ENCODE data around the gene NAA80.

The NAA80 gene

GRCh38 chr3:50297384-50297775 is 1.8 kb downstream of the NAA80 start:
- no peak for TF ChIP-seq CTCF (IDR thresholded peaks at IDR 0.05; ENCODE audit: low read depth, low read length)

DNA sequence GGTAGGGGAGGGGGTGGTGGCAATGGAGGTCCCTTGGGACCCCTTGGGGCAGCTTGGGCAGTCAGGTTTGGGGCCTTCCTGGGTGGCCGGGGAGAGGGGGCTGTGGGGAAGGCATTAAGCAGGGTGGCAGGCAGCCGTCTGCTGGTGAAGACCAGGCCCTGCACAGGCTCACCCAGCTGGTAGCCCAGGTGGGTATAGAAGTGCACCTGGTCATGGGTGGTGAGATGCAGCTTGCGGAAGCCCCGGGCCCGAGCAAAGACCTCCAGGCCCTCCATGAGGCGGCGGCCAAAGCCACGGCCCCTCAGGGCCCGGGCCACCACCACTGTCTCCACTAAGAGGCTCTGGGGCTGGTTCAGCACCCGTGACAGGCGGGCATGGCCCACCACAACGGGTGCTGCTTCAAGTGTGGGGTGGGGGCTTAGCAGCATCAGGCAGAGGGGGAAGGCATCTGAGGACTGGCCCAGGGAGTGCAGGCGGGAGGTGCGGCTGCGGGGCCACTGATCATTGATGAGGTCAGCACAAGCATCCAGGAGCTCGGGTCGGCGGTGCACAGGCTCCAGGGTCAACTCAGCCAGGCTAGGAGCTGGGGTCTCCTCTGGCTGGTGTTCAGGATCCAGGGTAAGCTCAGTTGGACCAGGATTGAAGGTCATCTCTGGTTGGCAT is 2.4 kb downstream of the NAA80 start:
- no peak overlapping the region for H3K4me3 ChIP-seq (ENCODE audit: low read depth, low read length)
- no peak for TF ChIP-seq CTCF (IDR thresholded peaks at IDR 0.05; ENCODE audit: low read depth, low read length)

More at GRCh38 chr3:50297384-50297775, 1.8 kb downstream of the NAA80 start:
- no peak overlapping the region for H3K4me3 ChIP-seq (ENCODE audit: low read depth, low read length)

DNA sequence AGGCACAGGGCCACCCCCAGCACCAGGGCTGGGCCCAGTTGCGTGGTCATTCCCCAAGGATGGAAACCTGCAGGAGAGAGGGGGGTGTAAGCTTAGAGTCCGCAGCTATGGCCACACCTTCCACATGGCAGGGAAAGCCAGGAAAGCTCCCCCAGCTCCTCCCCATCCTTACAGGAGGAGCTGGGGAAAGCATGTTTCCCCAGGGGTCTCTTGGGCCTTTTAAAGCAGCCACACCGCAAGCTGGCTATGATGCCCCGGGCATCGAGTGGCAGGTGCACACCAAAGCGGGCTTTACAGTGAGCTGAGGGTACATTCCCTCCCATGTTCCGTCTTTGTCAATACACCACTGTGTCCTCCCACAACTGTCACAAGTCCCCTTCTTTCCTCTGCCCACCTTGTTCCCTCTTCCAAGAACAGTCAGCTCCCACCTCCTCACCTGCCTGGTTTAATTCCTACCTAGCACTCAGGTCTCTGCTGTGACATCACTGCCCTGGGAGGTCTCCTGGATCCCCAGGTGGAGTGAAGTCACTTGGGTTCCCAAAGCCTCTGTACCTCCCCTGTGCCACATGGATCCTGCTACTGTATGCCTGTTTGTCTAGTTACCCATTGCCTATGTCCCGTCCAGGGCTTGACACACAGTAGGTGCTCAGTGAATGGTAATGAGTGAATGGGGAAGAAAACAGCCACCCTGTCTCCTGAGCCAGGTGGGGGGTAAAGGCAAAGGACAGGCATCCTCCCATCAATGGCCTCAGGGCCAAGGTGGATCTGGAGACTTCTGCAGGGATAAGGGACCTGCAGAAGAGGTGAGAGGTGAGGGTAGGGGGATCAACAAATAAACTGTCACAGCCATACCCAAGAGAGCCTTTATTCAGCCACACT is 3.4 kb downstream of the NAA80 start:
- no peak overlapping the region for H3K4me3 ChIP-seq (ENCODE audit: low read depth, low read length)
- no peak for TF ChIP-seq CTCF (IDR thresholded peaks at IDR 0.05; ENCODE audit: low read depth, low read length)

DNA sequence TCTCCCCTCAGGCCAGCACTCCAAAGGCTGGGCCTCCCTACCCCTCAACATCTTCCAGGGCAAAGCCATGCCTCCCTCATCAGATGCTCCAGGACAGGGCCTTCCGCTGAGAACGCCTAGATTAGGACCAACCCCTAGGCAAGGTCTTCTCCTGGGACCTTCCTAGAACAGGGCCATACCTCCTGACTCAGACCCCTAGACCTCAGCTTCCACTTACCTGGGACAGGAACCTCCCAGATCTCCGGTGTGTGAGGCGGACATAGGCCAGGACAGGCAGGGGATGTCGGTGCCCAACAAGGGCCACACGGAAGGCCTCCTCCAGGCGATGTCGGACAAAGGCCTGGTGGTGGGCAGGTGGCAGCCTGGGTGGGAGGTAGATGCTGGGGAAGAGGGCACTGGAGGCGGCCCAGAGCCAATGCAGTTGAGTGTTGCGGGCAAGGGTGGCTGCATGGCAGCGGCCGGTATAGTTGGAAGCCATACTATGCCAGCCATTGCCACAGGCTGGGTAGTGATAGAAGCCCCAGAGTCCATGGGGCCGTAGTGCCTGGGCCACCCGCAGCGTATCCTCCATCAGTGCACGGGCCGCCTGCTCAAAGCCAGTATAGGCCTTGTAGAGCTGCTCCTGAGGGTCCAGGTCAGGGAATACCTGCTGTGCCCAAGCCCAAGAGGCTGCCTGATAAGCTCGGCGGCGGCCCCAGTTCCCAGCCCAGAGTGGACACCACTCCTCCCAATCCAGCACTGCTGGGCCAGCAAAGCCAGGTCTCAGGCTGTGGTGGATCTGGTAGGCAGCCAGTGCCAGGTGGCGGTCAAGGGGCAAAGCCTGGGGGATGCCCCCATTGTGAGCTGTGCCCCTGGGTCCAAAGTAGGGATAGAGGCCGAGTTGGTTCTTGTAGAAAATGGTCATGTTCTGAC is 4.5 kb downstream of the NAA80 start:
- TF ChIP-seq CTCF (IDR thresholded peaks at IDR 0.05; ENCODE audit: low read depth, low read length) = no peak

DNA sequence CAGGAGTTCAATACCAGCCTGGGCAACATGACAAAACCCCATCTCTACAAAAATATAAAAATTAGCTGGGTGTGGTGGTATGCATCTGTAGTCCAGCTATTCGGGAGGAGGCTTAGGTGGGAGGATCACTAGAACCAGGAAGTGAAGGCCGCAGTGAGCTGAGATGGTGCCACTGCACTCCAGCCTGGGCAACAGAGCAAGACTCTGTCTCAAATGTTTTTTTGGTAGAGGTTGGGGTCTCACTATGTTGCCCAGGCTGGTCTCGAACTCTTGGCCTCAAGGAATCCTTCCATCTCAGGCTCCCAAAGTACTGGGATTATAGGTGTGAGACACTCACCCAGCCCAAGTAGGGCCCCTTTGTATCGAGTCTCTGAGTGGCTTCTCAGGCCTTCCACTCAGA is 5.1 kb downstream of the NAA80 start:
- TF ChIP-seq CTCF (IDR thresholded peaks at IDR 0.05; ENCODE audit: low read depth, low read length) = no peak
- no peak overlapping the region for H3K4me3 ChIP-seq (ENCODE audit: low read depth, low read length)

More for the DNA sequence above, 4.5 kb downstream of the NAA80 start:
- H3K4me3 ChIP-seq (ENCODE audit: low read depth, low read length) = no peak overlapping the region

GRCh38 chr3:50293079-50293801 is 6.0 kb downstream of the NAA80 start:
- H3K4me3 ChIP-seq (ENCODE audit: low read depth, low read length) = no peak overlapping the region
- no peak for TF ChIP-seq CTCF (IDR thresholded peaks at IDR 0.05; ENCODE audit: low read depth, low read length)

Data from WI38 (cell line).